ENCODE data around the gene PRSS50. TPM values are rescaled to one million over a fixed set of nuclear protein-coding genes. Genes with fewer than 3 reads are reported as not detected.
A peak's percentile ranks its signal among the peaks of the same experiment; 100 is the strongest.

PRSS50 gene
- total and polyA plus RNA-seq, 4 experiments from 2014 or later, result not detected

DNA sequence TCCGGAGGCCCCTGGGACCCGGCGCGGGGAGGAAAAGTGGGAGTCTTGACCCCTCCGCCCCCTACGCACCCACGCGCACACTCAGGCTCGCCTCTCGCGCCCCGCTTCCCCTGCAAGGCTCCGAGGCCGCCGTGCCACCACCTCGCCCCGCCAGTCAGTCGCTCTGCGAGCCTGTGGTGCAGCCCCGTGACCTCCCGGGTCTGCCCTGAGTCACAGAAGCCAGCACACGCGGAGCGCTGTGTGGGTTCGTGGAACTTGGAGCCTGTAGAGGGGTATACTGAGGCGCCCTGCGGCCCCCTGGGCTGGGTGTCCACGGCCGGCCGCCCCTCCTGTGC, 23.8 kb downstream of the PRSS50 start:
- no peaks in the 10 kb centered on the region for H3K36me3 Mint-ChIP-seq
- POLR2A ChIA-PET (ENCODE audit: partially characterized antibody), result interaction anchor here (0.9 to 1.3 kb wide), 3 partner anchors 66 to 205 kb away, joined by 3 to 4 read pairs (median 3); no protein-coding TSS in a partner anchor
- peak overlapping the region in 7 of 8 donors; percentile 20 to 89 (median 67) for H3K4me3 Mint-ChIP-seq
- Histone ChIP-seq H3K9me3 (ENCODE audit: control insufficient read depth in 1 of 2, low read length in 2 of 2) (no peaks in the 10 kb centered on the region), H3K4me3 (ENCODE audit: low read length in 2 of 2) (peak overlapping the region in 1 of 2 donors; percentile 67), H3K27ac (ENCODE audit: low read depth, low read length) (peak overlapping the region; percentile 36), H3K27me3 (ENCODE audit: insufficient read depth, low read length) (no peaks in the 10 kb centered on the region), H3K4me1 (ENCODE audit: insufficient read depth, low read length) (peaks cover 69% of the 10 kb centered on the region), H3K36me3 (ENCODE audit: insufficient read depth, low read length) (no peaks in the 10 kb centered on the region)
- H3K27ac Mint-ChIP-seq, result peak overlapping the region in 2 of 7 donors; percentile 35 to 60
- H3K27me3 Mint-ChIP-seq, result no peaks in the 10 kb centered on the region
- CTCF ChIA-PET (ENCODE audit: partially characterized antibody), result interaction anchor here (1.1 to 1.2 kb wide), 2 partner anchors 9 to 64 kb away, joined by 3 read pairs; no protein-coding TSS in a partner anchor
- DNase-seq, result peak in 2 of 5 donors; percentile 52 to 72
- peaks cover 37 to 80% (median 61%) of the 10 kb centered on the region in 4 donors for H3K4me1 Mint-ChIP-seq
- intact Hi-C loops (cut with micrococcal nuclease), result loop anchor here (5.0 kb wide), 1 partner anchor 293 kb away; no protein-coding TSS in a partner anchor
- no peaks in the 10 kb centered on the region for H3K9me3 Mint-ChIP-seq

DNA sequence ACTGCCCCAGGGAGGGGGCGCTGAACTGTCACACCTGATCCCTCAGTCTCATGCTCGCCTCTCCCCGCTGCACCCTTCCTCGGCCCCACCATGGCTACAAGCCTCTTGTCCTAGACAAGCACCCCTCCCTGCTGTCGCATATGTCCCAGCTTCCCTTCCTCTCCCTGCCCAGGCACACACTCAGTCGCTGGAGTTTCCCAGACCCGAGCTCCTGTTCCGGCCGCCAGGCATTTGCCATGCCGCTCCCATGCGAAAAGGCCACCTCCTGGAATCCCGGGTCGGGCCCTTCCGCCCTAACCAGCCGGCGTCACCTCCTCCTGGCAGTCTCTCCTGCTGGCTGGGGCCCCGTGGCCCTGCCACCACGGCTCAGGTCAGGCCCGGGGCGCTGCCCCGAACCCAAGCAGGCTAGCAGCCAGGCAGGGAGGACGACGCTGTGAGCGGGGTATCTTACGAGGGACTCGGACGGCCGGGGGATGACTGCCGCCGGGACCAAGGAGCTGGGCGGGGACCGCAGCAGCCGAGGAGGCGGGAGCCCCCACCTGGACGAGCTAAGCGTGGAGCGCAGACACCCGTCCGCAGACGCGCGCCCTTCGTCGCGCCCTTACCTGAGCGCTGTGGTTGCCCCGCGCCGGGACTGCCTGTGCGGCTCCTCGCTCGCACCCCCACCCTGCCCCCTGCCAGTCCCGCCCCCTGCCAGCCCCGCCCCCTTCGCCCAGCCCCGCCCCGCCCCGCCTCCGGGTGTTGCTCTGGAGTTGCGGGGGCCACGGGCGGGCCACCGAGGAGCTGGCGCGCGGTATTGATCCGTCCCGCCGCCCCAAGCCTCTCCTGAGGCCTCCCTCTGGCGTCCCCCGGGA, 24.4 kb downstream of the PRSS50 start, which contains the start of gene ALS2CL:
TSS of gene ALS2CL (minus strand) at position 642 of the 854 bp plus-strand sequence. CDS start 4,239 bp downstream, outside the sequence.
- intact Hi-C loops (cut with micrococcal nuclease), result loop anchor here (5.0 kb wide), 1 partner anchor 294 kb away; no protein-coding TSS in a partner anchor
- Mint-ChIP-seq H3K36me3 (no peaks in the 10 kb centered on the region), H3K4me1 (peaks cover 37 to 79% (median 61%) of the 10 kb centered on the region in 4 donors), H3K9me3 (no peaks in the 10 kb centered on the region), H3K27me3 (no peaks in the 10 kb centered on the region), H3K27ac (peak within 1 kb of the TSS; percentile 84 to 92 (median 90)), H3K4me3 (peak within 1 kb of the TSS; percentile 87 to 95 (median 90))
- H3K9me3 ChIP-seq (ENCODE audit: control insufficient read depth in 1 of 2, low read length in 2 of 2), result no peaks in the 10 kb centered on the region
- DNase-seq, result peak; percentile 70 to 82 (median 76)
- ChIA-PET POLR2A (ENCODE audit: partially characterized antibody) (interaction anchor here (0.9 to 1.8 kb wide), 5 partner anchors 10 to 348 kb away, joined by 3 to 4 read pairs (median 3); no protein-coding TSS in a partner anchor), CTCF (ENCODE audit: partially characterized antibody) (interaction anchor here (1.1 to 1.2 kb wide), 2 partner anchors 10 to 63 kb away, joined by 3 read pairs; no protein-coding TSS in a partner anchor)
- H3K4me3 ChIP-seq (ENCODE audit: low read length in 2 of 2), result peak within 1 kb of the TSS; percentile 67 to 77
- H3K4me1 ChIP-seq (ENCODE audit: insufficient read depth, low read length), result peaks cover 69% of the 10 kb centered on the region
- H3K27ac ChIP-seq (ENCODE audit: low read depth, low read length), result peak within 1 kb of the TSS; percentile 63
- H3K36me3 ChIP-seq (ENCODE audit: insufficient read depth, low read length), result no peaks in the 10 kb centered on the region
- no peaks in the 10 kb centered on the region for H3K27me3 ChIP-seq (ENCODE audit: insufficient read depth, low read length)

DNA sequence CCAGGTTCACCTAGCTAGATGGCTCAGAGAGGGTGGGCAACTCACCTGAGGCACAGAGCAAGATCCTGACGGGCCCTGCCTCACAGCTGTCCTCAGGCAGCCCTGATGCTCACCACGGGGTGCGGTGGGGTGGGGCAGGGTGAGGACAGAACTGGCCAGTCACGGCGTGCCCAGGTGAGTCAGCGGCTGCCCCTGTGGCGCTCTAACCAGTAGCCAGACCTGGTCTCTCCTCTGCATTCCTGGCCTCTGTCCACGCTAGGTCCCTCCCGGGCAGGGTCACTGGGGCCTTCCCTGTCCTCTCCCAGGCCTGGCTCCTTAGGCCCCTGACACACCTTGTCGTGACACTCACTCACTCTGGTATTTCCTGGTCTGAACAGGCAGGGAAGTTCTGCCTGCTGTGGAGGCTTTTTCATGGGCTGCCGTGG, 25.1 kb downstream of the PRSS50 start:
- Mint-ChIP-seq H3K36me3 (no peaks in the 10 kb centered on the region), H3K4me3 (peak overlapping the region; percentile 87 to 95 (median 90)), H3K9me3 (no peaks in the 10 kb centered on the region), H3K27ac (peak overlapping the region; percentile 84 to 91 (median 89)), H3K27me3 (no peaks in the 10 kb centered on the region), H3K4me1 (peaks cover 37 to 74% (median 59%) of the 10 kb centered on the region in 4 donors)
- Histone ChIP-seq H3K36me3 (ENCODE audit: insufficient read depth, low read length) (no peaks in the 10 kb centered on the region), H3K27me3 (ENCODE audit: insufficient read depth, low read length) (no peaks in the 10 kb centered on the region), H3K4me1 (ENCODE audit: insufficient read depth, low read length) (peaks cover 69% of the 10 kb centered on the region), H3K4me3 (ENCODE audit: low read length in 2 of 2) (peak overlapping the region; percentile 67 to 77), H3K27ac (ENCODE audit: low read depth, low read length) (peak overlapping the region; percentile 63), H3K9me3 (ENCODE audit: control insufficient read depth in 1 of 2, low read length in 2 of 2) (no peaks in the 10 kb centered on the region)
- intact Hi-C loops (cut with micrococcal nuclease), result loop anchor here (5.0 kb wide), 1 partner anchor 295 kb away; no protein-coding TSS in a partner anchor
- ChIA-PET CTCF (ENCODE audit: partially characterized antibody) (no interaction called here), POLR2A (ENCODE audit: partially characterized antibody) (interaction anchor here (1.0 to 1.8 kb wide), 3 partner anchors 9 to 349 kb away, joined by 3 to 4 read pairs (median 4); no protein-coding TSS in a partner anchor)
- no peak for DNase-seq

- H3K36me3 ChIP-seq (ENCODE audit: insufficient read depth, low read length), result no peaks in the 10 kb centered on the region
- Mint-ChIP-seq H3K9me3 (no peaks in the 10 kb centered on the region), H3K4me3 (peak overlapping the region in 7 of 8 donors; percentile 9 to 83 (median 73)), H3K36me3 (no peaks in the 10 kb centered on the region), H3K27me3 (no peaks in the 10 kb centered on the region), H3K4me1 (peaks cover 31 to 59% (median 45%) of the 10 kb centered on the region in 4 donors), H3K27ac (peak overlapping the region in 2 of 7 donors; percentile 29 to 53)
- no peak for DNase-seq
- no peaks in the 10 kb centered on the region for H3K27me3 ChIP-seq (ENCODE audit: insufficient read depth, low read length)
- H3K27ac ChIP-seq (ENCODE audit: low read depth, low read length), result no peak overlapping the region
- no peaks in the 10 kb centered on the region for H3K9me3 ChIP-seq (ENCODE audit: control insufficient read depth in 1 of 2, low read length in 2 of 2)
- POLR2A ChIA-PET (ENCODE audit: partially characterized antibody), result interaction anchor here (0.8 kb wide), 1 partner anchor 11 kb away, joined by 3 read pairs; no protein-coding TSS in a partner anchor
- no peak overlapping the region for H3K4me3 ChIP-seq (ENCODE audit: low read length in 2 of 2)
- peaks cover 56% of the 10 kb centered on the region for H3K4me1 ChIP-seq (ENCODE audit: insufficient read depth, low read length)
- CTCF ChIA-PET (ENCODE audit: partially characterized antibody), result interaction anchor here (0.7 to 1.3 kb wide), 4 partner anchors 11 to 205 kb away, joined by 3 to 4 read pairs (median 3); no protein-coding TSS in a partner anchor
- intact Hi-C loops (cut with micrococcal nuclease), result loop anchor here (5.0 kb wide), 1 partner anchor 297 kb away; no protein-coding TSS in a partner anchor
These were observed 26.9 kb downstream of the PRSS50 start for GRCh38 chr3:46690798-46691197.

DNA sequence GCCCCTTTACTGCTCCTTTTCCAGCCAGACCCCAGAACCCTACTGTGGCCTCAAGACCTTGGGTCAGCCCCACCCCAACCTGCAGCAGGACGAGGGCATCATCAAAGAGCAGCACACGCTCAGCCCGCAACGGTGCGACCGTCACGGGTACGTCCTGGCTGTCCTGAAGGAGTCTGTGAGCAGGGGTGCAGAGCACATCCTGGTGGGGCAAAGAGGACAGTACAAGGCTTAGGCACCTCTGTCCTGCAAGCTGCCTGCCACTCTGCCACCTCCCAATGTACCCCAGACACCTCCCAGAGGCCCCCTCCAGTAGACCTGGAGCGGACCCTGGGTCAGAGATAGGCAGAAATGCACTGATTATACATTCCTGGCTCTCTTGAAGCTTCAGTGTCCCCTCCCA, 32.2 kb downstream of the PRSS50 start:
- Mint-ChIP-seq H3K4me3 (no peak overlapping the region), H3K36me3 (peaks cover 10 to 21% of the 10 kb centered on the region in 2 donors), H3K27me3 (no peaks in the 10 kb centered on the region), H3K4me1 (peaks cover 4 to 10% (median 7%) of the 10 kb centered on the region in 4 donors), H3K27ac (peak overlapping the region in 2 of 7 donors; percentile 64 to 70), H3K9me3 (no peaks in the 10 kb centered on the region)
- no peak overlapping the region for H3K27ac ChIP-seq (ENCODE audit: low read depth, low read length)
- no peaks in the 10 kb centered on the region for H3K9me3 ChIP-seq (ENCODE audit: control insufficient read depth in 1 of 2, low read length in 2 of 2)
- no peak for DNase-seq
- H3K4me3 ChIP-seq (ENCODE audit: low read length in 2 of 2), result no peak overlapping the region
- H3K36me3 ChIP-seq (ENCODE audit: insufficient read depth, low read length), result no peaks in the 10 kb centered on the region
- intact Hi-C loops (cut with micrococcal nuclease), result no loop called here
- ChIA-PET CTCF (ENCODE audit: partially characterized antibody) (no interaction called here), POLR2A (ENCODE audit: partially characterized antibody) (no interaction called here)
- no peaks in the 10 kb centered on the region for H3K27me3 ChIP-seq (ENCODE audit: insufficient read depth, low read length)
- peaks cover 7% of the 10 kb centered on the region for H3K4me1 ChIP-seq (ENCODE audit: insufficient read depth, low read length)

- Mint-ChIP-seq H3K36me3 (peaks cover 12 to 24% of the 10 kb centered on the region in 2 donors), H3K4me3 (no peak overlapping the region), H3K9me3 (no peaks in the 10 kb centered on the region), H3K27ac (peak overlapping the region in 3 of 7 donors; percentile 22 to 31 (median 23)), H3K27me3 (no peaks in the 10 kb centered on the region), H3K4me1 (peaks cover 2 to 8% (median 3%) of the 10 kb centered on the region in 4 donors)
- peaks cover 2% of the 10 kb centered on the region for H3K4me1 ChIP-seq (ENCODE audit: insufficient read depth, low read length)
- no peaks in the 10 kb centered on the region for H3K9me3 ChIP-seq (ENCODE audit: control insufficient read depth in 1 of 2, low read length in 2 of 2)
- intact Hi-C loops (cut with micrococcal nuclease), result no loop called here
- no peaks in the 10 kb centered on the region for H3K27me3 ChIP-seq (ENCODE audit: insufficient read depth, low read length)
- H3K27ac ChIP-seq (ENCODE audit: low read depth, low read length), result no peak overlapping the region
- CTCF ChIA-PET (ENCODE audit: partially characterized antibody), result no interaction called here
- POLR2A ChIA-PET (ENCODE audit: partially characterized antibody), result no interaction called here
- no peak for DNase-seq
- no peaks in the 10 kb centered on the region for H3K36me3 ChIP-seq (ENCODE audit: insufficient read depth, low read length)
- no peak overlapping the region for H3K4me3 ChIP-seq (ENCODE audit: low read length in 2 of 2)
These were observed 32.8 kb downstream of the PRSS50 start for GRCh38 chr3:46684891-46685290.

DNA sequence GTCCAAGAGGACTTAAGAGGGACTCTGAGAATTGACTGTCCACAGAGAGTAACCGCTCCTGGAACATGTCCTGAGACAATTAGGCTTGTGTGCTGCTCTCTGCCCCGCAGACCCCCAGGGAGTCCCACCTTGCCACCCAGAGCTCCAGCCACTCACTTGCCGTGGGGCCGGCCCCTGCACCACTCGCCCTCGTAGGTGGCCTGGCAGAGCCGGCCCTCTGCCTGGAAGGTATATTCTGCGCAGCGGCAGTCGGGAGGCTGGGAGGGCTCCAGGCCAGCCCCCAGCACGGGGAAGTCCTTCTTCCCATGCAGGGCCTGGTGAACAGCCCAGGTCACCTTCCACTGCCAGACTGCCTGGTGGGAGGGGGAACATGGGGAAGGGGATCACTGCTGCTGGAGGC, 34.7 kb downstream of the PRSS50 start:
- CTCF ChIA-PET (ENCODE audit: partially characterized antibody), result no interaction called here
- H3K27me3 Mint-ChIP-seq, result no peaks in the 10 kb centered on the region
- no peak overlapping the region for H3K4me3 ChIP-seq (ENCODE audit: low read length in 2 of 2)
- H3K36me3 Mint-ChIP-seq, result peaks cover 16 to 27% of the 10 kb centered on the region in 2 donors
- H3K4me1 Mint-ChIP-seq, result no peaks in the 10 kb centered on the region
- POLR2A ChIA-PET (ENCODE audit: partially characterized antibody), result interaction anchor here (1.4 kb wide), 1 partner anchor 9 kb away, joined by 4 read pairs; no protein-coding TSS in a partner anchor
- no peaks in the 10 kb centered on the region for H3K9me3 Mint-ChIP-seq
- H3K4me1 ChIP-seq (ENCODE audit: insufficient read depth, low read length), result no peaks in the 10 kb centered on the region
- no peaks in the 10 kb centered on the region for H3K9me3 ChIP-seq (ENCODE audit: control insufficient read depth in 1 of 2, low read length in 2 of 2)
- intact Hi-C loops (cut with micrococcal nuclease), result no loop called here
- H3K36me3 ChIP-seq (ENCODE audit: insufficient read depth, low read length), result no peaks in the 10 kb centered on the region
- no peaks in the 10 kb centered on the region for H3K27me3 ChIP-seq (ENCODE audit: insufficient read depth, low read length)
- no peak for DNase-seq
- H3K27ac Mint-ChIP-seq, result peak overlapping the region in 1 of 7 donors; percentile 19
- H3K4me3 Mint-ChIP-seq, result no peak overlapping the region
- no peak overlapping the region for H3K27ac ChIP-seq (ENCODE audit: low read depth, low read length)
